WTC11 (cell line): ENCODE results near the gene ANKRD33B. TPM values are rescaled to one million over a fixed set of nuclear protein-coding genes. Genes with fewer than 3 reads are reported as not detected.

Source experiments
- ATAC-seq: fragments of 200-7000 bp; cut with Tn5 transposase; 2 replicates; pipeline ENCODE4 v1.10.0; 2021; ENCODE audit warnings: mild to moderate bottlenecking, moderate library complexity
- CTCF ChIA-PET: fragments of 300-600 bp; sonication (Branson Sonifier 250); formaldehyde crosslinking; loops from one replicate; lab custom pipeline; 2021; ENCODE audit warnings: antibody characterized with exemption; lab: Charles Lee
- POLR2A ChIA-PET: fragments of 350-600 bp; sonication (Branson Sonifier 250); formaldehyde crosslinking; loops from one replicate; lab custom pipeline; 2021; ENCODE audit warnings: antibody characterized with exemption; lab: Charles Lee
- DNase-seq: peaks from one replicate; pipeline ENCODE4 v3.0.0; 2021; ENCODE audit warnings: low spot score
- H3K27ac Mint-ChIP-seq: 2 replicates; pipeline ENCODE4 v1.8.0; 2021; ENCODE audit warnings: mixed read lengths
- H3K27me3 Mint-ChIP-seq: 2 replicates; pipeline ENCODE4 v1.8.0; 2021; ENCODE audit warnings: low read depth, mild to moderate bottlenecking, moderate library complexity, mixed read lengths
- H3K36me3 Mint-ChIP-seq: 2 replicates; pipeline ENCODE4 v1.8.0; 2021; ENCODE audit warnings: mixed read lengths
- H3K4me1 Mint-ChIP-seq: 2 replicates; pipeline ENCODE4 v1.8.0; 2022; ENCODE audit warnings: mixed read lengths
- H3K4me3 Mint-ChIP-seq: 2 replicates; pipeline ENCODE4 v1.8.0; 2021; ENCODE audit warnings: mild to moderate bottlenecking, moderate library complexity, mixed read lengths
- H3K9me3 Mint-ChIP-seq: 2 replicates; pipeline ENCODE4 v1.8.0; 2021; ENCODE audit warnings: mixed read lengths
- AR ChIP-seq: fragments of 250-450 bp; sonication (Bioruptor Pico); IDR thresholded peaks from 2 replicates; pipeline ENCODE4 v1.9.0; 2021; ENCODE audit warnings: mild to moderate bottlenecking
- ATF6 ChIP-seq: sonication (generic); formaldehyde crosslinking; IDR thresholded peaks from 2 replicates; pipeline ENCODE4 v1.8.1; 2023; ENCODE audit warnings: mild to moderate bottlenecking, missing genetic modification reagents
- CREM ChIP-seq: sonication (generic); formaldehyde crosslinking; IDR thresholded peaks from 2 replicates; pipeline ENCODE4 v1.8.1; 2022; ENCODE audit warnings: mild to moderate bottlenecking, missing genetic modification reagents, moderate library complexity
- E2F1 ChIP-seq: sonication (generic); formaldehyde crosslinking; IDR thresholded peaks from 2 replicates; pipeline ENCODE4 v1.8.0; 2022; ENCODE audit warnings: mild to moderate bottlenecking, missing genetic modification reagents
- E2F5 ChIP-seq: sonication (generic); formaldehyde crosslinking; IDR thresholded peaks from 2 replicates; pipeline ENCODE4 v1.8.1; 2022; ENCODE audit warnings: mild to moderate bottlenecking, moderate library complexity, missing genetic modification reagents
- ERG ChIP-seq: fragments of 250-450 bp; sonication (Bioruptor Pico); IDR thresholded peaks from 2 replicates; pipeline ENCODE4 v1.8.0; 2021; ENCODE audit warnings: mild to moderate bottlenecking
- ESRRA ChIP-seq: sonication (generic); formaldehyde crosslinking; IDR thresholded peaks from 2 replicates; pipeline ENCODE4 v1.8.1; 2022; ENCODE audit warnings: mild to moderate bottlenecking, missing genetic modification reagents, borderline replicate concordance
- HMGA2 ChIP-seq: fragments of 250-450 bp; sonication (Bioruptor Pico); IDR thresholded peaks from 2 replicates; pipeline ENCODE4 v1.4.0; 2021; ENCODE audit warnings: mild to moderate bottlenecking, moderate library complexity
- IRF2 ChIP-seq: sonication (generic); formaldehyde crosslinking; IDR thresholded peaks from 2 replicates; pipeline ENCODE4 v1.8.0; 2022; ENCODE audit warnings: low read depth, missing genetic modification reagents, borderline replicate concordance
- MLX ChIP-seq: sonication (generic); formaldehyde crosslinking; IDR thresholded peaks from 2 replicates; pipeline ENCODE4 v1.8.1; 2023; ENCODE audit warnings: mild to moderate bottlenecking, missing genetic modification reagents, moderate library complexity
- NR2C2 ChIP-seq: sonication (generic); formaldehyde crosslinking; IDR thresholded peaks from 2 replicates; pipeline ENCODE4 v1.8.0; 2022; ENCODE audit warnings: mild to moderate bottlenecking, missing genetic modification reagents
- NR3C1 ChIP-seq: sonication (generic); formaldehyde crosslinking; conservative IDR thresholded peaks from 2 replicates; pipeline ENCODE4 v1.8.1; 2023; ENCODE audit warnings: low read depth, mild to moderate bottlenecking, missing genetic modification reagents
- OVOL2 ChIP-seq: fragments of 250-450 bp; sonication (Bioruptor Pico); IDR thresholded peaks from 2 replicates; pipeline ENCODE4 v1.9.0; 2021; ENCODE audit warnings: mild to moderate bottlenecking, borderline replicate concordance
- RORB ChIP-seq: fragments of 250-450 bp; sonication (Bioruptor Pico); IDR thresholded peaks from 2 replicates; pipeline ENCODE4 v1.9.0; 2021; ENCODE audit warnings: mild to moderate bottlenecking
- SMAD3 ChIP-seq: sonication (generic); formaldehyde crosslinking; IDR thresholded peaks from 2 replicates; pipeline ENCODE4 v1.8.0; 2022; ENCODE audit warnings: missing genetic modification reagents, mild to moderate bottlenecking, borderline replicate concordance
- SMAD4 ChIP-seq: sonication (generic); formaldehyde crosslinking; IDR thresholded peaks from 2 replicates; pipeline ENCODE4 v1.8.0; 2022; ENCODE audit warnings: mild to moderate bottlenecking, missing genetic modification reagents
- SP1 ChIP-seq: sonication (generic); formaldehyde crosslinking; conservative IDR thresholded peaks from 2 replicates; pipeline ENCODE4 v1.8.1; 2022; ENCODE audit warnings: missing genetic modification reagents
- TP53 ChIP-seq: sonication (generic); formaldehyde crosslinking; IDR thresholded peaks from 2 replicates; pipeline ENCODE4 v1.8.1; 2023; ENCODE audit warnings: mild to moderate bottlenecking, missing genetic modification reagents
- ZBTB43 ChIP-seq: sonication (generic); formaldehyde crosslinking; IDR thresholded peaks from 2 replicates; pipeline ENCODE4 v1.8.1; 2023; ENCODE audit warnings: mild to moderate bottlenecking, missing genetic modification reagents
- ZNF263 ChIP-seq: sonication (generic); formaldehyde crosslinking; IDR thresholded peaks from 2 replicates; pipeline ENCODE4 v1.8.1; 2022; ENCODE audit warnings: low read depth, mild to moderate bottlenecking, moderate library complexity, missing genetic modification reagents
- ZNF281 ChIP-seq: sonication (generic); formaldehyde crosslinking; IDR thresholded peaks from 2 replicates; pipeline ENCODE4 v1.8.0; 2023; ENCODE audit warnings: mild to moderate bottlenecking, missing genetic modification reagents
- ZNF396 ChIP-seq: fragments of 250-450 bp; sonication (Bioruptor Pico); IDR thresholded peaks from 2 replicates; pipeline ENCODE4 v1.8.0; 2021; ENCODE audit warnings: mild to moderate bottlenecking, moderate library complexity, borderline replicate concordance
- total RNA-seq: library from RNA; stranded (reverse); gene quantifications from 3 replicates; pipeline ENCODE4 v1.2.3, GENCODE V29; 2021

The ANKRD33B gene
- total RNA-seq, 1 experiment from 2014 or later: 9.2 TPM

- H3K27ac Mint-ChIP-seq: no peak overlapping the region
- H3K4me3 Mint-ChIP-seq: no peak overlapping the region
- DNase-seq (no peak), ATAC-seq (no peak)
- TF ChIP-seq ZNF281 (CRISPR knock-in tag): no peak
- TF ChIP-seq MLX (CRISPR knock-in tag): no peak
- TF ChIP-seq SMAD4 (CRISPR knock-in tag): no peak
- TF ChIP-seq SP1: no peak
- TF ChIP-seq ZBTB43 (CRISPR knock-in tag): no peak
- TF ChIP-seq NR3C1 (CRISPR knock-in tag): no peak
- peaks cover 5% of the 10 kb centered on the region for H3K9me3 Mint-ChIP-seq
- no peaks in the 10 kb centered on the region; the same call in 1 of the 2 replicates for H3K27me3 Mint-ChIP-seq
- H3K36me3 Mint-ChIP-seq: no peaks in the 10 kb centered on the region
- ChIA-PET CTCF (interaction anchor here (0.6 to 1.1 kb wide), 2 partner anchors 41 to 140 kb away, joined by 3 to 5 read pairs; no protein-coding TSS in a partner anchor), POLR2A (no interaction called here)
- H3K4me1 Mint-ChIP-seq: peaks cover 54% of the 10 kb centered on the region
Observed at GRCh38 chr5:10586555-10586954, 22.7 kb downstream of the ANKRD33B start.

- Mint-ChIP-seq H3K9me3 (peaks cover 5% of the 10 kb centered on the region), H3K4me3 (no peak overlapping the region), H3K27me3 (no peaks in the 10 kb centered on the region; the same call in 1 of the 2 replicates), H3K27ac (0 out of 2 replicates have a peak overlapping the region, but pooled peaks have one; percentile 46), H3K36me3 (no peaks in the 10 kb centered on the region), H3K4me1 (peaks cover 54% of the 10 kb centered on the region)
- no peak for ATAC-seq
- POLR2A ChIA-PET: no interaction called here
- no peak for DNase-seq
- CTCF ChIA-PET: interaction anchor here (0.7 to 1.0 kb wide), 3 partner anchors 19 to 102 kb away, joined by 3 to 4 read pairs (median 4); no protein-coding TSS in a partner anchor
- TF ChIP-seq SMAD3 (CRISPR knock-in tag): no peak
- no peak for TF ChIP-seq ESRRA (CRISPR knock-in tag)
- TF ChIP-seq RORB (CRISPR knock-in tag): no peak
- TF ChIP-seq ATF6 (CRISPR knock-in tag): no peak
- TF ChIP-seq HMGA2 (CRISPR knock-in tag): no peak
- TF ChIP-seq AR: no peak
- TF ChIP-seq TP53 (CRISPR knock-in tag): no peak
- TF ChIP-seq ERG (CRISPR knock-in tag): no peak
- TF ChIP-seq CREM: no peak
- TF ChIP-seq ZNF396 (CRISPR knock-in tag): no peak
- TF ChIP-seq E2F1 (CRISPR knock-in tag): no peak
- no peak for TF ChIP-seq IRF2 (CRISPR knock-in tag)
- TF ChIP-seq OVOL2 (CRISPR knock-in tag): no peak
- no peak for TF ChIP-seq E2F5
- TF ChIP-seq ZNF263 (CRISPR knock-in tag): no peak
- TF ChIP-seq NR2C2 (CRISPR knock-in tag): no peak
Observed at GRCh38 chr5:10588109-10588775, 24.4 kb downstream of the ANKRD33B start.
